ENCODE data around the gene GLIPR1L2.

DNA sequence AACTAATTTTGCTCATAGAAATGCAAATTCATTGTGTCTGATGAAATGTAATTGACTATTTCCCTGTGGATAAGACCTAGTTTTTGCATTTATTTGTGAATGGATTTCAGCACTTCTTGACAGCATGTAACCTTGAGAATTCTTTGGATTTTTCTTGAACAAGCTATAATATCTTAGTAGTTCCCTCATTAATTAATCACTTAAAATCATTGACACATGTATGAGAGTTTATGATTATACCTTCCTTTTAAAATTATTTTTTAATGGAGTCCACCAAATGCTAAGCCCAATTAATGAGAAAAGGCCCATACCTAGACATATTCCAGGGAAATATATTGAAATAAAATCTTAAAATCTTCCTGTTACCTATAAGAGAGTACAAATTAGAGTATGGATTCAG is 16.8 kb downstream of the GLIPR1L2 start:
- TF ChIP-seq, protein P1, sequence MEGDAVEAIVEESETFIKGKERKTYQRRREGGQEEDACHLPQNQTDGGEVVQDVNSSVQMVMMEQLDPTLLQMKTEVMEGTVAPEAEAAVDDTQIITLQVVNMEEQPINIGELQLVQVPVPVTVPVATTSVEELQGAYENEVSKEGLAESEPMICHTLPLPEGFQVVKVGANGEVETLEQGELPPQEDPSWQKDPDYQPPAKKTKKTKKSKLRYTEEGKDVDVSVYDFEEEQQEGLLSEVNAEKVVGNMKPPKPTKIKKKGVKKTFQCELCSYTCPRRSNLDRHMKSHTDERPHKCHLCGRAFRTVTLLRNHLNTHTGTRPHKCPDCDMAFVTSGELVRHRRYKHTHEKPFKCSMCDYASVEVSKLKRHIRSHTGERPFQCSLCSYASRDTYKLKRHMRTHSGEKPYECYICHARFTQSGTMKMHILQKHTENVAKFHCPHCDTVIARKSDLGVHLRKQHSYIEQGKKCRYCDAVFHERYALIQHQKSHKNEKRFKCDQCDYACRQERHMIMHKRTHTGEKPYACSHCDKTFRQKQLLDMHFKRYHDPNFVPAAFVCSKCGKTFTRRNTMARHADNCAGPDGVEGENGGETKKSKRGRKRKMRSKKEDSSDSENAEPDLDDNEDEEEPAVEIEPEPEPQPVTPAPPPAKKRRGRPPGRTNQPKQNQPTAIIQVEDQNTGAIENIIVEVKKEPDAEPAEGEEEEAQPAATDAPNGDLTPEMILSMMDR (IDR thresholded peaks at IDR 0.05; ENCODE audit: low read depth, low read length, poor library complexity, severe bottlenecking): no peak
- no peak for TF ChIP-seq EZH2phosphoT487 (IDR thresholded peaks at IDR 0.05; ENCODE audit: borderline replicate concordance, low read length)

Data from DOHH2 (cell line).